Endothelial cell (in vitro differentiated cells): ENCODE data around the gene DDX41. TPM values are rescaled to one million over a fixed set of nuclear protein-coding genes. Genes with fewer than 3 reads are reported as not detected.

Experiments used
- DNase-seq: peaks from one replicate; pipeline ENCODE4 v3.0.0; 2021; ENCODE audit warnings: low spot score
- H3K27ac Mint-ChIP-seq: one replicate; pipeline ENCODE4 v1.8.0; 2021; ENCODE audit warnings: mixed read lengths, inconsistent platforms; ENCODE audit not compliant: unreplicated experiment
- H3K27me3 Mint-ChIP-seq: one replicate; pipeline ENCODE4 v1.8.0; 2021; ENCODE audit warnings: mild to moderate bottlenecking, moderate library complexity, mixed read lengths, inconsistent platforms; ENCODE audit not compliant: unreplicated experiment
- H3K36me3 Mint-ChIP-seq: one replicate; pipeline ENCODE4 v1.8.0; 2021; ENCODE audit warnings: mild to moderate bottlenecking, low read depth, mixed read lengths, inconsistent platforms; ENCODE audit not compliant: unreplicated experiment
- H3K4me1 Mint-ChIP-seq: one replicate; pipeline ENCODE4 v1.8.0; 2021; ENCODE audit warnings: mild to moderate bottlenecking, mixed read lengths, inconsistent platforms; ENCODE audit not compliant: unreplicated experiment
- H3K4me3 Mint-ChIP-seq: one replicate; pipeline ENCODE4 v1.8.0; 2021; ENCODE audit warnings: mild to moderate bottlenecking, mixed read lengths, inconsistent platforms; ENCODE audit not compliant: unreplicated experiment
- H3K9me3 Mint-ChIP-seq: one replicate; pipeline ENCODE4 v1.8.0; 2021; ENCODE audit warnings: mixed read lengths, inconsistent platforms; ENCODE audit not compliant: unreplicated experiment
- total RNA-seq: library from RNA; stranded (reverse); fragmentation: NEBNext Ultra II Directional; extraction: Animal tissue kit (Norgen Biotek cat#: 25700); gene quantifications from one replicate; pipeline ENCODE4 v1.2.1, GENCODE V29; 2021; ENCODE audit not compliant: unreplicated experiment
- TF ChIP-seq, protein P1 (sequence below): fragments of 200-600 bp; sonication (generic); IDR thresholded peaks from one replicate; pipeline ENCODE4 v1.5.0; 2021; ENCODE audit warnings: antibody characterized with exemption; ENCODE audit not compliant: unreplicated experiment

DDX41 gene
- total RNA-seq, 1 donor from 2014 or later = 125 TPM

DNA sequence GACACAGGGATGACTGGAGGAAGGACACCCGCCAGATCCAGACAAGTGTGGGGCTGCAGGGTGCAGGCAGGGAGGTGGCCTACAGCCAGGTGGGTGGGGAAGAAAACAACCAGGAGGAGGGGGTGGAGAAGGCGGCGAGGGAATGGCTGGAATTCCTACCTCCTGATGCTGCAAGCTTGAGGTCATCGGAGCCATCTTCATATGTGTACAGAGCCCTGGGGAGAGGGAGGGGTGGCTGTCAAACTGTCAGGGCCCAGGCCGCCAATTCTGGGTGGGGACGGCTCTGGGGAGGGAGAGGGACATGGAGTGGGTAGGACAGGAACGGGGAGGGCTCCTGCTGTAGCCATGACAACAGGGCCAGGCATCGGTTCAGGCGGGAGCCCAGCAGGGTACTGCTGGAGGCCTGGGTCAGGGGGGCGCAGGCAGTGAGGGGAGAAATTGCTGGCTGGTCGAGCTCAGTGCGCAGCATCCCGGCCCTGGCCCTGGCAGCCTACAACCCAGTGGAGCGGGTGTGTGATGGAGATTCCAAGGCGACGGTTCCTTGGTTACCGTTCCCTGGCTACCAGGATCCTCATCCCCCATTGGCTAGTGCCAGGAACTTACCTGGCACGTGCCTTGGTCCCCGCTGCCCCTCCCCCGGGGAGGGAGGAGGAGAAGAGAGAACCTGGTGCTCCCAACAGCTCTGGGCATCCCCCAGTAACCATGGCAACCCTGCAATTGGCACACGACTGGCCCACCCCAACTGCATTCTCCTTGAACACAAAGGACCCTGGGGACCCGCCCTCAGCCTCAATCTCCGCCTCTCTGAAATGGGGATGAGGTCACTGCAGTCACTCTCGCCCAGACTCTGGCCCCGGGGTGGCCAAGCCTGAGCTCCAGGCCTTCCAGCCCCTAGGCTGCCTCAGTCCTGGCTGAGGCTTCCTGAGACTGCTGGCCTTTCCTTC, 47.8 kb downstream of the DDX41 start:
- H3K36me3 Mint-ChIP-seq = peaks cover 41% of the 10 kb centered on the region
- H3K9me3 Mint-ChIP-seq = no peaks in the 10 kb centered on the region
- peak overlapping the region; percentile 31 for H3K4me3 Mint-ChIP-seq
- no peak overlapping the region for H3K27ac Mint-ChIP-seq
- peaks cover 25% of the 10 kb centered on the region for H3K4me1 Mint-ChIP-seq
- TF ChIP-seq, protein P1, sequence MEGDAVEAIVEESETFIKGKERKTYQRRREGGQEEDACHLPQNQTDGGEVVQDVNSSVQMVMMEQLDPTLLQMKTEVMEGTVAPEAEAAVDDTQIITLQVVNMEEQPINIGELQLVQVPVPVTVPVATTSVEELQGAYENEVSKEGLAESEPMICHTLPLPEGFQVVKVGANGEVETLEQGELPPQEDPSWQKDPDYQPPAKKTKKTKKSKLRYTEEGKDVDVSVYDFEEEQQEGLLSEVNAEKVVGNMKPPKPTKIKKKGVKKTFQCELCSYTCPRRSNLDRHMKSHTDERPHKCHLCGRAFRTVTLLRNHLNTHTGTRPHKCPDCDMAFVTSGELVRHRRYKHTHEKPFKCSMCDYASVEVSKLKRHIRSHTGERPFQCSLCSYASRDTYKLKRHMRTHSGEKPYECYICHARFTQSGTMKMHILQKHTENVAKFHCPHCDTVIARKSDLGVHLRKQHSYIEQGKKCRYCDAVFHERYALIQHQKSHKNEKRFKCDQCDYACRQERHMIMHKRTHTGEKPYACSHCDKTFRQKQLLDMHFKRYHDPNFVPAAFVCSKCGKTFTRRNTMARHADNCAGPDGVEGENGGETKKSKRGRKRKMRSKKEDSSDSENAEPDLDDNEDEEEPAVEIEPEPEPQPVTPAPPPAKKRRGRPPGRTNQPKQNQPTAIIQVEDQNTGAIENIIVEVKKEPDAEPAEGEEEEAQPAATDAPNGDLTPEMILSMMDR = no peak
- no peak for DNase-seq
- peaks cover 28% of the 10 kb centered on the region for H3K27me3 Mint-ChIP-seq

DNA sequence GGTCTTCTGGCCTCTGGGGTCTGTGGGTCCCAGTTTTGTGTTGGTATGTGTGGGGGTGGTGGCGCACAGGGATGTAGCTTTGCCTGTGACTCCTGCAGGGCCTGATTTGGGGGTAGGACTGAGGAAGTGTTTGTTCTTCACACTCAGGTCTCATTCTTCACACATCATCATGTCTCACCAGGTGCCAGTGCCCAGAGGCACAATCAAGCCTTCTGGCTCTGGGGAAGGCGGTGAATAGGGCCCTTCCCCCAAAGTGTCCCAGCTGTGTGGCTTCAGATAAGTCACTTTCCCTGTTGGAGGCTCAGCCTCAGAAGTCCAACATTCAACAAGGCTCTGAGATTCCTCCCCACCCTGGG, 48.5 kb downstream of the DDX41 start:
- Mint-ChIP-seq H3K4me1 (peaks cover 28% of the 10 kb centered on the region), H3K9me3 (no peaks in the 10 kb centered on the region), H3K27me3 (peaks cover 29% of the 10 kb centered on the region), H3K4me3 (peak overlapping the region; percentile 31), H3K27ac (no peak overlapping the region), H3K36me3 (peaks cover 44% of the 10 kb centered on the region)
- TF ChIP-seq, protein P1 = no peak
- DNase-seq = no peak

DNA sequence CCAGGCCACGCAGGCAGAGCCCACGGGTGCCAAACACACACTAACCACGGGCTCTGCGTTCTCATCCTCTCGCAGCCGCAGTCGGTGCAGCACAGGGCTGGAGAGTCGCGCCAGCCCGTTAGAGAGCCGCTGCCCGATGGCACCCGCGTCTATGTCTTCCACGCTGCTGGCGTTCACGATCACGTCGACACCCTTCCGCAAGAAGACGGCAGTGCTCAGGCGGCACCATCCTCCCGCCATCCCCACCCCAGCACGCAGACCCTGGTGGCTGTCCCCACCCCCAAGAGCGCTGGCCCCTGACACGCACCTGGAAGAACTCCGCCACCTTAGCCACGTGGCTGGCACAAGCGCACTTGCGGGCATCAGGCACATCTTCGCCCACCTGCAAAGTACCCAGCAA, 49.3 kb downstream of the DDX41 start:
- Mint-ChIP-seq H3K27ac (no peak overlapping the region), H3K9me3 (no peaks in the 10 kb centered on the region), H3K27me3 (peaks cover 35% of the 10 kb centered on the region), H3K36me3 (peaks cover 50% of the 10 kb centered on the region), H3K4me1 (peaks cover 36% of the 10 kb centered on the region), H3K4me3 (peak overlapping the region; percentile 47)
- no peak for DNase-seq
- TF ChIP-seq, protein P1 = no peak

DNA sequence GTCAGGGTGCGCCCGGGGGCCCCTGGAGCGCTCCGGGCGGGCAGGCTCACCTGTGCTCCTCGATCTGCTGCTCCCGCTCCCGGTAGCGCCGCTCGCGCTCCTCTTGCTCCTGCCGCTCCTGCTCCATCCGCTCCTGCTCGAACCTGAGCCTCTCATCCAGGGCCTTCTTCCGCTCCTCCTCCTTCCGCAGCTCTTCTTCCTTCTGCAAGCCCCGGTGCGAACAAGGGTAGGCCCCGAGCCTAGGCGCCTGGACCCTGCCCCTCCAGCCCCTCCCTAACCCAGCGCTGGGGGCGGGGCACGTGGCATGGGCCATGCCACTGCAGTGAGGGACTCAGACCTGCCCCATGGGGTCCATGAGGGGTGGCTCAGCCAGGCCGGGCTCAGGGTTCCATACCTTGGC, 49.9 kb downstream of the DDX41 start:
- Mint-ChIP-seq H3K4me3 (no peak overlapping the region), H3K9me3 (no peaks in the 10 kb centered on the region), H3K27me3 (peaks cover 37% of the 10 kb centered on the region), H3K27ac (no peak overlapping the region), H3K36me3 (peaks cover 50% of the 10 kb centered on the region), H3K4me1 (peaks cover 42% of the 10 kb centered on the region)
- no peak for DNase-seq
- TF ChIP-seq, protein P1 = no peak

GRCh38 chr5:177465044-177465443, 51.7 kb downstream of the DDX41 start:
- H3K27me3 Mint-ChIP-seq = peaks cover 29% of the 10 kb centered on the region
- TF ChIP-seq, protein P1 = no peak
- H3K36me3 Mint-ChIP-seq = peaks cover 50% of the 10 kb centered on the region
- H3K4me1 Mint-ChIP-seq = peaks cover 32% of the 10 kb centered on the region
- H3K4me3 Mint-ChIP-seq = peak overlapping the region; percentile 91
- no peaks in the 10 kb centered on the region for H3K9me3 Mint-ChIP-seq
- peak overlapping the region; percentile 83 for H3K27ac Mint-ChIP-seq
- no peak for DNase-seq
